Glutamatergic neuron (in vitro differentiated cells): ENCODE results near the gene PPHLN1. TPM values are rescaled to one million over a fixed set of nuclear protein-coding genes. Genes with fewer than 3 reads are reported as not detected.

Source experiments
- DNase-seq: peaks from one replicate; pipeline ENCODE4 v3.0.0; 2022
- H3K27ac Mint-ChIP-seq: one replicate; pipeline ENCODE4 v1.8.0; 2020; ENCODE audit warnings: mild to moderate bottlenecking, mixed read lengths, inconsistent platforms; ENCODE audit not compliant: unreplicated experiment
- H3K27me3 Mint-ChIP-seq: one replicate; pipeline ENCODE4 v1.8.0; 2020; ENCODE audit warnings: mild to moderate bottlenecking, moderate library complexity, mixed read lengths, inconsistent platforms; ENCODE audit not compliant: unreplicated experiment
- H3K36me3 Mint-ChIP-seq: one replicate; pipeline ENCODE4 v1.8.0; 2020; ENCODE audit warnings: mild to moderate bottlenecking, mixed read lengths, inconsistent platforms; ENCODE audit not compliant: unreplicated experiment
- H3K4me1 Mint-ChIP-seq: one replicate; pipeline ENCODE4 v1.8.0; 2020; ENCODE audit warnings: mild to moderate bottlenecking, low read depth, mixed read lengths, inconsistent platforms; ENCODE audit not compliant: unreplicated experiment
- H3K4me3 Mint-ChIP-seq: one replicate; pipeline ENCODE4 v1.8.0; 2020; ENCODE audit warnings: mild to moderate bottlenecking, mixed read lengths, inconsistent platforms; ENCODE audit not compliant: unreplicated experiment
- H3K9me3 Mint-ChIP-seq: one replicate; pipeline ENCODE4 v1.8.0; 2020; ENCODE audit warnings: mild to moderate bottlenecking, moderate library complexity, mixed read lengths, inconsistent platforms; ENCODE audit not compliant: unreplicated experiment
- CTCF ChIP-seq: fragments of 200-600 bp; sonication (generic); IDR thresholded peaks from one replicate; pipeline ENCODE4 v1.5.0; 2021; ENCODE audit not compliant: partially characterized antibody, unreplicated experiment
- total RNA-seq: library from RNA; stranded (reverse); fragmentation: NEBNext Ultra II Directional; extraction: Animal tissue kit (Norgen Biotek cat#: 25700); gene quantifications from one replicate; pipeline ENCODE4 v1.2.1, GENCODE V29; 2021; ENCODE audit not compliant: unreplicated experiment

Gene PPHLN1
- total RNA-seq, 1 donor from 2014 or later: 64.4 TPM

- H3K36me3 Mint-ChIP-seq: peaks cover 4% of the 10 kb centered on the region
- no peak for DNase-seq
- TF ChIP-seq CTCF: no peak
- H3K27ac Mint-ChIP-seq: no peak overlapping the region
- no peaks in the 10 kb centered on the region for H3K9me3 Mint-ChIP-seq
- H3K4me3 Mint-ChIP-seq: no peak overlapping the region
- peaks cover 9% of the 10 kb centered on the region for H3K4me1 Mint-ChIP-seq
- H3K27me3 Mint-ChIP-seq: no peaks in the 10 kb centered on the region
Observed at GRCh38 chr12:42356344-42356743, 30.4 kb downstream of the PPHLN1 start.

GRCh38 chr12:42360747-42361403 lies 34.9 kb downstream of the PPHLN1 start:
- H3K27ac Mint-ChIP-seq: no peak overlapping the region
- peaks cover 7% of the 10 kb centered on the region for H3K4me1 Mint-ChIP-seq
- no peaks in the 10 kb centered on the region for H3K9me3 Mint-ChIP-seq
- no peak overlapping the region for H3K4me3 Mint-ChIP-seq
- H3K27me3 Mint-ChIP-seq: no peaks in the 10 kb centered on the region
- no peak for TF ChIP-seq CTCF
- H3K36me3 Mint-ChIP-seq: peaks cover 4% of the 10 kb centered on the region
- no peak for DNase-seq

- H3K27ac Mint-ChIP-seq: no peak overlapping the region
Observed at GRCh38 chr12:42361909-42362646, 36.1 kb downstream of the PPHLN1 start.

GRCh38 chr12:42362647-42363260 lies 36.8 kb downstream of the PPHLN1 start:
- Mint-ChIP-seq H3K4me3 (no peak overlapping the region), H3K9me3 (no peaks in the 10 kb centered on the region), H3K27me3 (no peaks in the 10 kb centered on the region), H3K27ac (no peak overlapping the region), H3K36me3 (peaks cover 4% of the 10 kb centered on the region), H3K4me1 (no peaks in the 10 kb centered on the region)
- no peak for TF ChIP-seq CTCF
- no peak for DNase-seq

More at GRCh38 chr12:42361909-42362646, 36.1 kb downstream of the PPHLN1 start:
- no peaks in the 10 kb centered on the region for H3K27me3 Mint-ChIP-seq
- peaks cover 4% of the 10 kb centered on the region for H3K36me3 Mint-ChIP-seq
- DNase-seq: no peak
- H3K9me3 Mint-ChIP-seq: no peaks in the 10 kb centered on the region
- H3K4me3 Mint-ChIP-seq: no peak overlapping the region
- H3K4me1 Mint-ChIP-seq: peaks cover 2% of the 10 kb centered on the region
- TF ChIP-seq CTCF: no peak

GRCh38 chr12:42364692-42365091 lies 38.7 kb downstream of the PPHLN1 start:
- peaks cover 4% of the 10 kb centered on the region for H3K36me3 Mint-ChIP-seq
- H3K27ac Mint-ChIP-seq: no peak overlapping the region
- H3K27me3 Mint-ChIP-seq: no peaks in the 10 kb centered on the region
- H3K9me3 Mint-ChIP-seq: no peaks in the 10 kb centered on the region
- H3K4me1 Mint-ChIP-seq: no peaks in the 10 kb centered on the region
- H3K4me3 Mint-ChIP-seq: no peak overlapping the region
- DNase-seq: no peak
- no peak for TF ChIP-seq CTCF
